SK-N-SH (cell line): Measurements from ENCODE around the gene FLNA. TPM values are rescaled to one million over a fixed set of nuclear protein-coding genes. Genes with fewer than 3 reads are reported as not detected.

Experiments used
- CTCF ChIA-PET: fragments of 300-600, 350-600 bp; formaldehyde crosslinking; extraction: SDS; loops from one replicate; lab custom pipeline; 2021; lab: Yijun Ruan, JAX
- POLR2A ChIA-PET: fragments of 350-600 bp; sonication (Branson Sonifier 250); formaldehyde crosslinking; extraction: SDS; loops from one replicate; lab custom pipeline; 2020; ENCODE audit warnings: antibody characterized with exemption, inconsistent platforms; lab: Yijun Ruan, JAX
- DNase-seq: peaks from one replicate; pipeline ENCODE4 v3.0.0; 2012
- H2AFZ ChIP-seq: fragments of 200-600 bp; sonication (generic); 2 replicates; pipeline ENCODE4 v1.8.1; 2016; ENCODE audit warnings: antibody characterized with exemption, mild to moderate bottlenecking, low read depth
- H3F3A ChIP-seq: fragments of 200-600 bp; sonication (generic); replicated peaks from 2 replicates; pipeline ENCODE3; 2016; ENCODE audit warnings: antibody characterized with exemption, mild to moderate bottlenecking; ENCODE audit not compliant: insufficient read depth
- H3K27ac ChIP-seq, 2 experiments: fragments of 200-500 bp in 1 of 2; fragments of 200-600 bp in 1 of 2; sonication (Bioruptor generic) in 1 of 2; sonication (generic), shearing (Covaris generic) in 1 of 2; 2 replicates each; pipeline versions ENCODE4 v1.5.1 to v1.6.1; 2014 to 2016; ENCODE audit warnings: low read depth in 2 of 2, inconsistent platforms in 1 of 2, low read length in 1 of 2, mild to moderate bottlenecking in 1 of 2, mixed read lengths in 1 of 2
- H3K27me3 ChIP-seq: fragments of 200-600 bp; sonication (generic), shearing (Covaris generic); 2 replicates; pipeline ENCODE4 v1.6.1; 2016; ENCODE audit warnings: mixed run types; ENCODE audit not compliant: insufficient read depth
- H3K36me3 ChIP-seq, 2 experiments: fragments of 200-500 bp in 1 of 2; fragments of 200-600 bp in 1 of 2; sonication (Bioruptor generic) in 1 of 2; sonication (generic) in 1 of 2; replicated peaks in 1 of 2; 2 replicates each; pipeline versions ENCODE3 to v1.5.1; 2014 to 2016; ENCODE audit warnings: low read length in 1 of 2, mild to moderate bottlenecking in 1 of 2; ENCODE audit not compliant: insufficient read depth in 2 of 2, control insufficient read depth in 1 of 2
- H3K4me1 ChIP-seq, 2 experiments: fragments of 200-500 bp in 1 of 2; fragments of 200-600 bp in 1 of 2; sonication (Bioruptor generic) in 1 of 2; sonication (generic), shearing (Covaris generic) in 1 of 2; 2 replicates each; pipeline versions ENCODE4 v1.5.1 to v1.6.1; 2014 to 2016; ENCODE audit warnings: low read depth in 1 of 2, low read length in 1 of 2, mixed run types in 1 of 2; ENCODE audit not compliant: insufficient read depth in 2 of 2, control insufficient read depth in 1 of 2
- H3K4me2 ChIP-seq: fragments of 200-600 bp; sonication (generic), shearing (Covaris generic); 2 replicates; pipeline ENCODE4 v1.6.1; 2017; ENCODE audit warnings: mixed run types
- H3K4me3 ChIP-seq, 2 experiments: fragments of 200-500 bp in 1 of 2; fragments of 200-600 bp in 1 of 2; sonication (Bioruptor generic) in 1 of 2; sonication (generic), shearing (Covaris generic) in 1 of 2; 2 replicates each; pipeline versions ENCODE4 v1.5.1 to v1.8.1; 2014 to 2016; ENCODE audit warnings: low read depth in 2 of 2, inconsistent platforms in 1 of 2, low read length in 1 of 2, mild to moderate bottlenecking in 1 of 2, mixed read lengths in 1 of 2, moderate library complexity in 1 of 2
- H3K79me2 ChIP-seq: fragments of 200-600 bp; sonication (generic); 2 replicates; pipeline ENCODE4 v1.8.1; 2017; ENCODE audit warnings: mild to moderate bottlenecking; ENCODE audit not compliant: insufficient read depth
- H3K9ac ChIP-seq: fragments of 200-600 bp; sonication (generic); 2 replicates; pipeline ENCODE4 v1.6.1; 2017; ENCODE audit warnings: mixed run types
- H3K9me2 ChIP-seq: fragments of 200-600 bp; sonication (generic); 2 replicates; pipeline ENCODE4 v1.6.1; 2017; ENCODE audit warnings: mixed run types
- H3K9me3 ChIP-seq: fragments of 200-600 bp; sonication (generic); 2 replicates; pipeline ENCODE4 v1.6.1; 2017; ENCODE audit warnings: mixed run types, mild to moderate bottlenecking, moderate library complexity
- H4K20me1 ChIP-seq: fragments of 200-600 bp; sonication (generic); 2 replicates; pipeline ENCODE4 v1.6.1; 2017; ENCODE audit warnings: mild to moderate bottlenecking, mixed run types; ENCODE audit not compliant: insufficient read depth
- EZH2phosphoT487 ChIP-seq: fragments of 200-600 bp; sonication (generic); IDR thresholded peaks from 2 replicates; pipeline ENCODE4 v1.6.1; 2017; ENCODE audit warnings: low read depth, mixed run types, mild to moderate bottlenecking, antibody characterized with exemption, moderate library complexity, borderline replicate concordance
- FOXM1 ChIP-seq: IDR thresholded peaks from 2 replicates; pipeline ENCODE4 v1.4.0; 2012; ENCODE audit warnings: low read depth, mild to moderate bottlenecking
- GABPA ChIP-seq: IDR thresholded peaks from 2 replicates; pipeline ENCODE4 v1.4.0; 2012; ENCODE audit warnings: low read depth, mild to moderate bottlenecking
- MXI1 ChIP-seq: IDR thresholded peaks from 2 replicates; pipeline ENCODE4 v1.6.1; 2012; ENCODE audit warnings: mild to moderate bottlenecking, low read depth, low read length, improper control_type of control experiment
- NFIC ChIP-seq: IDR thresholded peaks from 2 replicates; pipeline ENCODE4 v1.4.0; 2012; ENCODE audit warnings: borderline replicate concordance
- POLR2AphosphoS5 ChIP-seq: IDR thresholded peaks from 2 replicates; pipeline ENCODE4 v1.6.1; 2012; ENCODE audit warnings: low read depth, low read length
- RAD21 ChIP-seq: IDR thresholded peaks from 2 replicates; pipeline ENCODE4 v1.6.1; 2012; ENCODE audit warnings: mild to moderate bottlenecking, low read length
- RXRA ChIP-seq: IDR thresholded peaks from 2 replicates; pipeline ENCODE4 v1.4.0; 2012; ENCODE audit warnings: low read depth, mild to moderate bottlenecking, borderline replicate concordance
- TAF1 ChIP-seq: IDR thresholded peaks from 2 replicates; pipeline ENCODE4 v1.6.1; 2012; ENCODE audit warnings: low read depth, mild to moderate bottlenecking, low read length, moderate library complexity, borderline replicate concordance
- TEAD4 ChIP-seq: IDR thresholded peaks from 2 replicates; pipeline ENCODE4 v1.4.0; 2012; ENCODE audit warnings: mild to moderate bottlenecking, borderline replicate concordance; ENCODE audit not compliant: insufficient read depth
- YY1 ChIP-seq: IDR thresholded peaks from 2 replicates; pipeline ENCODE4 v1.4.0; 2012; ENCODE audit warnings: low read depth, mild to moderate bottlenecking
- WGBS: methylation state at CpG from one replicate; pipeline ENCODE4 v1.1.6; 2017; ENCODE audit warnings: low lambda C conversion rate; 5-methylcytosine and 5-hydroxymethylcytosine counted together
- polyA plus RNA-seq, 3 experiments: library from polyadenylated mRNA; depleted of rRNA; stranded (reverse); fragments of >200 nt; gene quantifications; 2 replicates each; pipeline ENCODE4 v1.2.3, GENCODE V29; 2012
- small RNA-seq, 7 experiments: library from RNA; depleted of rRNA; stranded (forward); fragments of <200 nt; gene quantifications; one replicate each; pipeline ENCODE3, GENCODE V24; 2012
- TF ChIP-seq, protein P1 (sequence below): IDR thresholded peaks from 2 replicates; pipeline ENCODE4 v1.4.0; 2012; ENCODE audit warnings: low read depth, borderline replicate concordance
- TF ChIP-seq, protein P2 (sequence below): fragments of 150-350 bp; IDR thresholded peaks from 2 replicates; pipeline ENCODE4 v1.6.1; 2017; ENCODE audit warnings: antibody characterized with exemption, low read length, low read depth, borderline replicate concordance
- TF ChIP-seq, protein P3 (sequence below): fragments of 200-600 bp; sonication (generic); IDR thresholded peaks from 2 replicates; pipeline ENCODE4 v1.6.1; 2017; ENCODE audit warnings: antibody characterized with exemption, mild to moderate bottlenecking, moderate library complexity
- TF ChIP-seq, protein P4 (sequence below): IDR thresholded peaks from 2 replicates; pipeline ENCODE4 v1.4.0; 2012; ENCODE audit warnings: low read depth

The FLNA gene
- polyA plus RNA-seq, 1 of the 3 experiments (the other 2 are of a cell fraction) = 550 TPM

DNA sequence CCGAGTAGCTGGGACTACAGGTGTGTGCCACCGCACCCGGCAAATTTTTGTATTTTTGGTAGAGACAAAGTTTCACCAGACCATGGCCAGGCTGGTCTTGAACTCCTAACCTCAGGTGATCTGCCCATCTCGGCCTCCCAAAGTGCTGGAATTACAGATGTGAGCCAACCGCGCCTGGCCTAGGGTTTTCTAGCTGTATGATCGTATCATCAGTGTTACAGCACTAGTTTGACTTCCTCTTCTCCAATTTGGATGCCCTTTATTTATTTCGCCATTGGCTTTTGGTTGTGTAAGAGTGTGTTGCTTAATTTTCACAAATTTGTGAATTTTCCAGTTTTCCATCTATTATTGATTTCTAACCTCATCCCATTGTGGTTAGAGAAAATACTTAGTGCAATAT, 73.6 kb downstream of the FLNA start:
- no peak overlapping the region for H2AFZ ChIP-seq
- H4K20me1 ChIP-seq = no peaks in the 10 kb centered on the region
- H3K9me3 ChIP-seq = no peaks in the 10 kb centered on the region
- ChIA-PET CTCF (no interaction called here), POLR2A (no interaction called here)
- no peak overlapping the region for H3K4me2 ChIP-seq
- no peaks in the 10 kb centered on the region; a peak in 1 of 4 replicates for H3K4me1 ChIP-seq
- no peak overlapping the region for H3K27ac ChIP-seq
- 64% methylated on average over 7 of the region's 8 CpGs for WGBS
- no peak for DNase-seq
- H3K27me3 ChIP-seq = peaks cover 6% of the 10 kb centered on the region
- no peaks in the 10 kb centered on the region for H3K79me2 ChIP-seq
- H3K4me3 ChIP-seq = no peak overlapping the region
- H3K9me2 ChIP-seq = no peaks in the 10 kb centered on the region
- H3F3A ChIP-seq = no peaks in the 10 kb centered on the region
- H3K36me3 ChIP-seq = no peaks in the 10 kb centered on the region
- no peak overlapping the region for H3K9ac ChIP-seq
- TF ChIP-seq EZH2phosphoT487 (no peak), GABPA (no peak), RXRA (no peak), NFIC (no peak), FOXM1 (no peak), TAF1 (no peak), YY1 (no peak), POLR2AphosphoS5 (no peak), TEAD4 (no peak), MXI1 (no peak), RAD21 (no peak)
- TF ChIP-seq, protein P1, sequence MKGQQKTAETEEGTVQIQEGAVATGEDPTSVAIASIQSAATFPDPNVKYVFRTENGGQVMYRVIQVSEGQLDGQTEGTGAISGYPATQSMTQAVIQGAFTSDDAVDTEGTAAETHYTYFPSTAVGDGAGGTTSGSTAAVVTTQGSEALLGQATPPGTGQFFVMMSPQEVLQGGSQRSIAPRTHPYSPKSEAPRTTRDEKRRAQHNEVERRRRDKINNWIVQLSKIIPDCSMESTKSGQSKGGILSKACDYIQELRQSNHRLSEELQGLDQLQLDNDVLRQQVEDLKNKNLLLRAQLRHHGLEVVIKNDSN = no peak
- TF ChIP-seq, protein P2, sequence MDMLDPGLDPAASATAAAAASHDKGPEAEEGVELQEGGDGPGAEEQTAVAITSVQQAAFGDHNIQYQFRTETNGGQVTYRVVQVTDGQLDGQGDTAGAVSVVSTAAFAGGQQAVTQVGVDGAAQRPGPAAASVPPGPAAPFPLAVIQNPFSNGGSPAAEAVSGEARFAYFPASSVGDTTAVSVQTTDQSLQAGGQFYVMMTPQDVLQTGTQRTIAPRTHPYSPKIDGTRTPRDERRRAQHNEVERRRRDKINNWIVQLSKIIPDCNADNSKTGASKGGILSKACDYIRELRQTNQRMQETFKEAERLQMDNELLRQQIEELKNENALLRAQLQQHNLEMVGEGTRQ = no peak
- TF ChIP-seq, protein P3, sequence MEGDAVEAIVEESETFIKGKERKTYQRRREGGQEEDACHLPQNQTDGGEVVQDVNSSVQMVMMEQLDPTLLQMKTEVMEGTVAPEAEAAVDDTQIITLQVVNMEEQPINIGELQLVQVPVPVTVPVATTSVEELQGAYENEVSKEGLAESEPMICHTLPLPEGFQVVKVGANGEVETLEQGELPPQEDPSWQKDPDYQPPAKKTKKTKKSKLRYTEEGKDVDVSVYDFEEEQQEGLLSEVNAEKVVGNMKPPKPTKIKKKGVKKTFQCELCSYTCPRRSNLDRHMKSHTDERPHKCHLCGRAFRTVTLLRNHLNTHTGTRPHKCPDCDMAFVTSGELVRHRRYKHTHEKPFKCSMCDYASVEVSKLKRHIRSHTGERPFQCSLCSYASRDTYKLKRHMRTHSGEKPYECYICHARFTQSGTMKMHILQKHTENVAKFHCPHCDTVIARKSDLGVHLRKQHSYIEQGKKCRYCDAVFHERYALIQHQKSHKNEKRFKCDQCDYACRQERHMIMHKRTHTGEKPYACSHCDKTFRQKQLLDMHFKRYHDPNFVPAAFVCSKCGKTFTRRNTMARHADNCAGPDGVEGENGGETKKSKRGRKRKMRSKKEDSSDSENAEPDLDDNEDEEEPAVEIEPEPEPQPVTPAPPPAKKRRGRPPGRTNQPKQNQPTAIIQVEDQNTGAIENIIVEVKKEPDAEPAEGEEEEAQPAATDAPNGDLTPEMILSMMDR = no peak
- TF ChIP-seq, protein P4, sequence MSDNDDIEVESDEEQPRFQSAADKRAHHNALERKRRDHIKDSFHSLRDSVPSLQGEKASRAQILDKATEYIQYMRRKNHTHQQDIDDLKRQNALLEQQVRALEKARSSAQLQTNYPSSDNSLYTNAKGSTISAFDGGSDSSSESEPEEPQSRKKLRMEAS = no peak

Small RNA genes lying within 50 kb of the gene (small RNA-seq; reads per million reads assigned to genes)
- 0 reads per million in 7 experiments for gene SNORA70

Other genes with a start within 250 kb of the FLNA start
- not detected in 2 replicates for gene OPN1LW, start 230.4 kb downstream of the FLNA start, polyA plus RNA-seq (2012; rRNA removed)
- not detected in 2 replicates for gene OPN1MW, start 192.0 kb downstream of the FLNA start, polyA plus RNA-seq (2012; rRNA removed)
- not detected in 2 replicates for gene OPN1MW2, start 154.9 kb downstream of the FLNA start, polyA plus RNA-seq (2012; rRNA removed)
- gene OPN1MW3, start 117.1 kb downstream of the FLNA start, polyA plus RNA-seq (2012; rRNA removed) = not detected in 2 replicates
- not detected in 2 replicates for gene TEX28, start 79.5 kb downstream of the FLNA start, polyA plus RNA-seq (2012; rRNA removed)
- gene TKTL1, start 78.8 kb downstream of the FLNA start, polyA plus RNA-seq (2012; rRNA removed) = 0.02 TPM in 1 of 2 replicates, not detected in the other
- 40.4 and 68.0 TPM in 2 replicates for gene EMD, start 4.7 kb upstream of the FLNA start, polyA plus RNA-seq (2012; rRNA removed)
- 4,562 and 7,172 TPM in 2 replicates for gene RPL10, start 23.7 kb upstream of the FLNA start, polyA plus RNA-seq (2012; rRNA removed)
- 18.2 and 22.5 TPM in 2 replicates for gene DNASE1L1, start 34.6 kb upstream of the FLNA start, polyA plus RNA-seq (2012; rRNA removed)
- 34.0 and 35.7 TPM in 2 replicates for gene TAFAZZIN, start 36.9 kb upstream of the FLNA start, polyA plus RNA-seq (2012; rRNA removed)
- 92.2 and 102 TPM in 2 replicates for gene ATP6AP1, start 54.0 kb upstream of the FLNA start, polyA plus RNA-seq (2012; rRNA removed)
- gene GDI1, start 62.5 kb upstream of the FLNA start, polyA plus RNA-seq (2012; rRNA removed) = 403 and 408 TPM in 2 replicates
- gene FAM50A, start 69.5 kb upstream of the FLNA start, polyA plus RNA-seq (2012; rRNA removed) = 86.0 and 97.0 TPM in 2 replicates
- 28.3 and 33.2 TPM in 2 replicates for gene PLXNA3, start 83.6 kb upstream of the FLNA start, polyA plus RNA-seq (2012; rRNA removed)
- gene LAGE3, start 104.6 kb upstream of the FLNA start, polyA plus RNA-seq (2012; rRNA removed) = 29.3 and 37.2 TPM in 2 replicates
- 27.4 and 27.8 TPM in 2 replicates for gene UBL4A, start 112.0 kb upstream of the FLNA start, polyA plus RNA-seq (2012; rRNA removed)
- 28.4 and 29.7 TPM in 2 replicates for gene SLC10A3, start 116.0 kb upstream of the FLNA start, polyA plus RNA-seq (2012; rRNA removed)
- 36.7 and 42.1 TPM in 2 replicates for gene FAM3A, start 141.6 kb upstream of the FLNA start, polyA plus RNA-seq (2012; rRNA removed)
- gene G6PD, start 172.2 kb upstream of the FLNA start, polyA plus RNA-seq (2012; rRNA removed) = 70.1 and 131 TPM in 2 replicates
- 32.5 and 36.4 TPM in 2 replicates for gene IKBKG, start 173.0 kb upstream of the FLNA start, polyA plus RNA-seq (2012; rRNA removed)
- gene CTAG1A, start 210.5 kb upstream of the FLNA start, polyA plus RNA-seq (2012; rRNA removed) = not detected in 2 replicates
- not detected in 2 replicates for gene CTAG1B, start 244.6 kb upstream of the FLNA start, polyA plus RNA-seq (2012; rRNA removed)